ENCODE results near the gene GALM. TPM values are rescaled to one million over a fixed set of nuclear protein-coding genes. Genes with fewer than 3 reads are reported as not detected.

Gene GALM
- total and polyA plus RNA-seq, 2 of the 13 experiments (the other 11 are each of a cell fraction or from before 2014, with no cell fraction given): 65.5 to 90.0 TPM

GRCh38 chr2:38731684-38732221 lies 65.8 kb downstream of the GALM start (continued):
- 0 out of 2 replicates have a peak, but pooled peaks have one; percentile 20 for TF ChIP-seq CBX5 (CRISPR knock-in tag; IDR thresholded peaks at IDR 0.05; ENCODE audit: borderline replicate concordance)
- no peak for TF ChIP-seq AGO2 (optimal IDR thresholded peaks at IDR 0.05; ENCODE audit: low read depth, low read length)
- peak; percentile 52; the same call in 1 of the 2 replicates for TF ChIP-seq ZFX (CRISPR knock-in tag; IDR thresholded peaks at IDR 0.05; ENCODE audit: low read depth)
- TF ChIP-seq ZNF333 (CRISPR knock-in tag; IDR thresholded peaks at IDR 0.05; ENCODE audit: borderline replicate concordance): no peak
- no peak for TF ChIP-seq FOXK1 (CRISPR knock-in tag; IDR thresholded peaks at IDR 0.05; ENCODE audit: borderline replicate concordance, low read depth)
- no peak for TF ChIP-seq ZBTB2 (CRISPR knock-in tag; IDR thresholded peaks at IDR 0.05; ENCODE audit: low read depth)
- TF ChIP-seq PAX8 (CRISPR knock-in tag; IDR thresholded peaks at IDR 0.05; ENCODE audit: borderline replicate concordance): no peak
- TF ChIP-seq ZMYM3 (CRISPR knock-in tag; IDR thresholded peaks at IDR 0.05): peak; percentile 83
- TF ChIP-seq GPBP1L1 (CRISPR knock-in tag; IDR thresholded peaks at IDR 0.05): no peak
- no peak for TF ChIP-seq PHF5A (CRISPR knock-in tag; IDR thresholded peaks at IDR 0.05; ENCODE audit: low read depth, unreplicated experiment)
- no peak for TF ChIP-seq TIGD3 (CRISPR knock-in tag; IDR thresholded peaks at IDR 0.05; ENCODE audit: borderline replicate concordance)
- TF ChIP-seq GATAD1 (CRISPR knock-in tag; IDR thresholded peaks at IDR 0.05): no peak
- no peak for TF ChIP-seq ZSCAN30 (CRISPR knock-in tag; IDR thresholded peaks at IDR 0.05)
- no peak for TF ChIP-seq HOXA9 (CRISPR knock-in tag; IDR thresholded peaks at IDR 0.05; ENCODE audit: borderline replicate concordance)
- no peak for TF ChIP-seq ARHGAP35 (CRISPR knock-in tag; IDR thresholded peaks at IDR 0.05; ENCODE audit: borderline replicate concordance)
- TF ChIP-seq NFE2L1 (CRISPR knock-in tag; IDR thresholded peaks at IDR 0.05; ENCODE audit: borderline replicate concordance): no peak
- TF ChIP-seq ZNF383 (CRISPR knock-in tag; IDR thresholded peaks at IDR 0.05; ENCODE audit: borderline replicate concordance): no peak
- no peak for TF ChIP-seq NCOA5 (CRISPR knock-in tag; IDR thresholded peaks at IDR 0.05)
- no peak for TF ChIP-seq ZNF891 (CRISPR knock-in tag; IDR thresholded peaks at IDR 0.05)
- TF ChIP-seq KDM1A (CRISPR knock-in tag; IDR thresholded peaks at IDR 0.05): 0 out of 2 replicates have a peak, but pooled peaks have one; percentile 10
- TF ChIP-seq MTF1 (CRISPR knock-in tag; IDR thresholded peaks at IDR 0.05): no peak
- no peak for TF ChIP-seq TP53 (CRISPR knock-in tag; conservative IDR thresholded peaks at IDR 0.05)
- TF ChIP-seq MIXL1 (CRISPR knock-in tag; IDR thresholded peaks at IDR 0.05): no peak; the same call in 1 of the 2 replicates
- TF ChIP-seq FUBP1 (CRISPR knock-in tag; IDR thresholded peaks at IDR 0.05; ENCODE audit: borderline replicate concordance): no peak
- TF ChIP-seq ESRRA (CRISPR knock-in tag; IDR thresholded peaks at IDR 0.05; ENCODE audit: low read depth): peak; percentile 92
- no peak for TF ChIP-seq RNF2 (conservative IDR thresholded peaks at IDR 0.05; ENCODE audit: low read depth)
- TF ChIP-seq THAP11 (CRISPR knock-in tag; IDR thresholded peaks at IDR 0.05): peak; percentile 70

Measured in HepG2 (cell line).